Peyer's patch (tissue), 4 donors: Measurements from ENCODE around the gene CHSY3. TPM values are rescaled to one million over a fixed set of nuclear protein-coding genes. Genes with fewer than 3 reads are reported as not detected.

Experiments used
- DNase-seq, 3 donors: peaks; one replicate each; pipeline ENCODE4 v3.0.0-alpha.2; 2017 to 2019
- H3K27ac ChIP-seq, 4 donors: fragments of 200-600 bp; sonication (generic); one replicate each; pipeline ENCODE4 v1.5.1; 2016 to 2019
- H3K27me3 ChIP-seq, 2 donors: fragments of 200-600 bp; sonication (generic); one replicate each; pipeline ENCODE4 v1.5.1; 2019
- H3K36me3 ChIP-seq, 3 donors: fragments of 200-600 bp; sonication (generic); one replicate each; pipeline ENCODE4 v1.5.1; 2016 to 2019
- H3K4me1 ChIP-seq, 4 donors: fragments of 200-600 bp; sonication (generic); one replicate each; pipeline ENCODE4 v1.5.1; 2016 to 2019
- H3K4me3 ChIP-seq, 4 donors: fragments of 200-600 bp; sonication (generic); 1 replicate in 3 of 4; 2 replicates in 1 of 4; pipeline ENCODE4 v1.5.1; 2016 to 2019; ENCODE audit warnings: mild to moderate bottlenecking in 1 of 4
- H3K9me3 ChIP-seq, 4 donors: fragments of 200-600 bp; sonication (generic); one replicate each; pipeline ENCODE4 v1.5.1; 2016 to 2019; ENCODE audit warnings: mild to moderate bottlenecking in 1 of 4
- POLR2A ChIP-seq, 2 donors: fragments of 450-650 bp; IDR thresholded peaks; one replicate each; pipeline ENCODE4 v1.5.1; 2017; ENCODE audit warnings: antibody characterized with exemption in 2 of 2, mild to moderate bottlenecking in 2 of 2, moderate library complexity in 2 of 2
- small RNA-seq, 2 donors: library from RNA; depleted of rRNA; stranded (forward); fragments of <200 nt; gene quantifications; one replicate each; pipeline ENCODE3, GENCODE V24; 2016
- total RNA-seq, 4 donors: library from RNA; depleted of rRNA; stranded (reverse); fragments of >200 nt; gene quantifications; one replicate each; pipeline ENCODE4 v1.1.0, GENCODE V29; 2016
- TF ChIP-seq, protein P1 (sequence below), 6 experiments: fragments of 450-650 bp in 4 of 6; fragments of 200-600 bp in 2 of 6; sonication (generic) in 1 of 6; IDR thresholded peaks; one replicate each; pipeline ENCODE4 v1.5.1; 2017 to 2019; ENCODE audit warnings: antibody characterized with exemption in 6 of 6, mild to moderate bottlenecking in 3 of 6, moderate library complexity in 1 of 6

Gene CHSY3
- total RNA-seq, 4 donors from 2014 or later = 0.35 to 2.5 (median 1.4) TPM

DNA sequence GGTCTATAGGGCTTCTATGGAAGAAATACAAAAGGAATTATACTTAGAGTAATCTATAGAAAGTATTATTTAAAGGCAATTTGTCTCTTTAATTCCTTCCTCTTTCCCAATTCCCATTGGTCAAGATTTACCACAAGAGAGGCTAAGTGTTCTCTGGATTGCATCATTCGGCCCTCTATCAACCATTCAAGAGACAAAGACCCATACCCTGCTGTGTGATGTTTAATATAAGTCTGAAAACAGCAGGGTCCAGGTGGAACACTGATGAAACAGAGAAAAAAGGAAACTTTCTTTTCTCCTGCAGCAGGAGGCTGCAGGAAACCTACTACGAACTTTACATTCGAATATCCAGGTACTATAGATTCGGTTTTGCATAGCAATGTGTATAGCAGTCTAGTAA, 323.4 kb downstream of the CHSY3 start:
- no peaks in the 10 kb centered on the region for H3K9me3 ChIP-seq
- H3K27ac ChIP-seq = no peak overlapping the region
- H3K27me3 ChIP-seq = no peaks in the 10 kb centered on the region
- no peak for DNase-seq
- H3K4me1 ChIP-seq = no peaks in the 10 kb centered on the region
- H3K36me3 ChIP-seq = no peaks in the 10 kb centered on the region
- TF ChIP-seq, protein P1, sequence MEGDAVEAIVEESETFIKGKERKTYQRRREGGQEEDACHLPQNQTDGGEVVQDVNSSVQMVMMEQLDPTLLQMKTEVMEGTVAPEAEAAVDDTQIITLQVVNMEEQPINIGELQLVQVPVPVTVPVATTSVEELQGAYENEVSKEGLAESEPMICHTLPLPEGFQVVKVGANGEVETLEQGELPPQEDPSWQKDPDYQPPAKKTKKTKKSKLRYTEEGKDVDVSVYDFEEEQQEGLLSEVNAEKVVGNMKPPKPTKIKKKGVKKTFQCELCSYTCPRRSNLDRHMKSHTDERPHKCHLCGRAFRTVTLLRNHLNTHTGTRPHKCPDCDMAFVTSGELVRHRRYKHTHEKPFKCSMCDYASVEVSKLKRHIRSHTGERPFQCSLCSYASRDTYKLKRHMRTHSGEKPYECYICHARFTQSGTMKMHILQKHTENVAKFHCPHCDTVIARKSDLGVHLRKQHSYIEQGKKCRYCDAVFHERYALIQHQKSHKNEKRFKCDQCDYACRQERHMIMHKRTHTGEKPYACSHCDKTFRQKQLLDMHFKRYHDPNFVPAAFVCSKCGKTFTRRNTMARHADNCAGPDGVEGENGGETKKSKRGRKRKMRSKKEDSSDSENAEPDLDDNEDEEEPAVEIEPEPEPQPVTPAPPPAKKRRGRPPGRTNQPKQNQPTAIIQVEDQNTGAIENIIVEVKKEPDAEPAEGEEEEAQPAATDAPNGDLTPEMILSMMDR (IDR thresholded peaks at IDR 0.05) = no peak
- TF ChIP-seq POLR2A (IDR thresholded peaks at IDR 0.05) = no peak
- H3K4me3 ChIP-seq = no peak overlapping the region

DNA sequence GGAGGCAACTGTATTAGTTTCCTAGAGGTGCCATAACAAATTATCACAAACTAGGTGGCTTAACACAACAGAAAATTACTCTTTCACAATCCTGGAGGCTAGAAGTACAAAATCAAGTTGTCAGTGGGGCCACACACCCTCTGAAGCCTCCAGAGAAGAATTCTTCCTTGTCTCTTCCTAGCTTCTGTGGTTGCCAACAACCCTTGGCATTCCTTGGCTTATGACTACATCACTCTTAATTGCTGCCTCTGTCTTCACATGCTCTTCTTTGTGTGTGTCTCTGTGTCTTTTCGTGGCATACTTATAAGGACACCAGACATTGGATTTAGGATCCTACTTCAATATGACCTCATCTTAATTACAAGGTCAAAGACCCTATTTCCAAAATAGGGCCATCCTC, 327.5 kb downstream of the CHSY3 start:
- no peaks in the 10 kb centered on the region for H3K27me3 ChIP-seq
- no peak overlapping the region for H3K4me3 ChIP-seq
- no peaks in the 10 kb centered on the region for H3K9me3 ChIP-seq
- no peaks in the 10 kb centered on the region for H3K4me1 ChIP-seq
- H3K27ac ChIP-seq = no peak overlapping the region
- TF ChIP-seq, protein P1 (IDR thresholded peaks at IDR 0.05) = no peak
- TF ChIP-seq POLR2A (IDR thresholded peaks at IDR 0.05) = no peak
- no peak for DNase-seq
- H3K36me3 ChIP-seq = no peaks in the 10 kb centered on the region

DNA sequence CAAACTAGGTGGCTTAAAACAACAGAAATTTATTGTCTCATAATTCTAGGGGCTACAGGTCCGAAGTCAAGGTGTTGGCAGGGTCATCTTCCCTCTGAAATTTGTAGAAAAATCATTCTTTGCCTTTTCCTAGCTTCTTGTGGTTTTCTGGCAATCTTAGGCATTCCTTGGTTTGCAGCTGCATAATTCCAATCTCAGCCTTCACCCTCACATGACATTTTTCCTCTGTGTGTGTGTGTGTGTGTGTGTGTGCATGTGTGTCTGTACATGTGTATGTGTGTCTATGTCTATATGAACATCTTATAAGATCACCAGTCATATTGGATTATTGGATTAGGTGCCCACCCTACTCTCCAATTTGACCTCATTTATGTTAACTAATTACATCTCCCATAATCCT, 330.6 kb downstream of the CHSY3 start:
- TF ChIP-seq POLR2A (IDR thresholded peaks at IDR 0.05) = no peak
- TF ChIP-seq, protein P1 (IDR thresholded peaks at IDR 0.05) = no peak
- Histone ChIP-seq H3K9me3 (no peaks in the 10 kb centered on the region), H3K4me3 (no peak overlapping the region)

More for the DNA sequence above, 330.6 kb downstream of the CHSY3 start:
- DNase-seq = no peak
- Histone ChIP-seq H3K4me1 (no peaks in the 10 kb centered on the region), H3K27ac (no peak overlapping the region), H3K27me3 (no peaks in the 10 kb centered on the region), H3K36me3 (no peaks in the 10 kb centered on the region)

Small RNA genes within 50 kb of the gene (small RNA-seq; reads per million reads assigned to genes)
- gene RNA5SP191 (0.06 to 0.13 reads per million in 2 donors), gene RNU6ATAC10P (0 reads per million in 2 donors)

Other genes with a start within 250 kb of the CHSY3 start
- not detected for gene MINAR2, start 156.4 kb upstream of the CHSY3 start, total RNA-seq